OCI-LY3 (cell line): ENCODE results near the gene TBX6.
"Not testable (repeated sequence)": the region's sequence is repeated elsewhere in the genome, so short reads cannot be mapped to it uniquely, and the experiment has no call there.

ENCODE experiments used
- CTCF ChIP-seq: fragments of 200-600, 300-600 bp; sonication (generic); IDR thresholded peaks from 2 replicates; pipeline ENCODE4 v1.5.1; 2014; ENCODE audit warnings: antibody characterized with exemption, low read length, low read depth
- EZH2phosphoT487 ChIP-seq: fragments of 200-600 bp; shearing (Covaris generic); IDR thresholded peaks from 2 replicates; pipeline ENCODE4 v1.6.1; 2018; ENCODE audit warnings: antibody characterized with exemption, mixed run types, low read depth

GRCh38 chr16:30114833-30115232, 23.1 kb upstream of the TBX6 start:
- TF ChIP-seq CTCF, EZH2phosphoT487: not testable (repeated sequence)
